ENCODE results near the gene KRTAP5-11.
"Not testable (repeated sequence)": the region's sequence is repeated elsewhere in the genome, so short reads cannot be mapped to it uniquely, and the experiment has no call there.

Gene KRTAP5-11

GRCh38 chr11:71555508-71555907, 27.2 kb downstream of the KRTAP5-11 start:
- no peak for DNase-seq (ENCODE audit: low spot score)

DNA sequence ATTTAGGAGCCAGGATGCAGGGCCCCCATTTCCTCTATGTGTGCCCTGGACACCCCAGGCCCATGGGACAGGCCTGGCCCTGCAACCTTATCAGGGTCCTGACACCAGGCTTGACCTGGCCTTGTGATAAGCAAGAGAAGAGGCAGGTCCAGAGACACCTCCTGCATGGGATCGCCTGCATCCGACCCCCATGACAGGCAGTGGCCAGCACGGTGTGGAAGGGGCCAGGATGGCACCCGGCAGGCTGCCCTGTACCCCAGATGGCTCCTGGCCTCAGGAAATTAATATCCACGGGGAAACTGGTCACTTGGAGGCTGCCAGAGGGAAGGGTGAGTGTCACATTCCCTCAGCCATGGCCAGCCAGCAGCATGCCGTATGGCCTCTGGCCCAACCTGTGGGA, 27.7 kb downstream of the KRTAP5-11 start:
- DNase-seq (ENCODE audit: low spot score), result no peak

- DNase-seq (ENCODE audit: low spot score), result no peak
Observed at GRCh38 chr11:71551711-71552110, 31.0 kb downstream of the KRTAP5-11 start.

GRCh38 chr11:71548716-71549151, 33.9 kb downstream of the KRTAP5-11 start:
- no peak for DNase-seq (ENCODE audit: low spot score)

DNA sequence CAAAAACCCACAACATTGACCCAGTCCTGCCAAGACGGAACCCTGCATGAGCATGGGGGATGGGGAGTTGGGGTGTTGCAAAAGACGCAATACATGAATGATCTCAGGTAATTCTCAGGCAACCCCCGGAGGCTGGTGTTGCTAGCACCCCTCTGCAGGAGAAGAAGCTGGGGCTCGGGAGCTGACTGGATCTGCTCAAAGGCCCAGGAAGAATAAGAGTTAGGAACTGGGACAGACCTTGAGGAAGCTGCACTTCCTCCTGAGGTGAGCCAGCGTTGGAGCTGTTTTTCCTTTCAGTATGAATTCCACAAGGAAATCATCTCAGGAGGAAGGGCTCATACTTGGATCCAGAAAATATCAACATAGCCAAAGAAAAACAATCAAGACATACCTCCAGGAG, 34.6 kb downstream of the KRTAP5-11 start, which contains the start of gene KRTAP5-9:
Gene KRTAP5-9 (plus strand): TSS at position 301 of the 400 bp plus-strand sequence. CDS start 238 bp downstream, outside the sequence.
- no peak for DNase-seq (ENCODE audit: low spot score)

- no peak for DNase-seq (ENCODE audit: low spot score)
Observed at GRCh38 chr11:71545405-71545966, 37.2 kb downstream of the KRTAP5-11 start.

DNA sequence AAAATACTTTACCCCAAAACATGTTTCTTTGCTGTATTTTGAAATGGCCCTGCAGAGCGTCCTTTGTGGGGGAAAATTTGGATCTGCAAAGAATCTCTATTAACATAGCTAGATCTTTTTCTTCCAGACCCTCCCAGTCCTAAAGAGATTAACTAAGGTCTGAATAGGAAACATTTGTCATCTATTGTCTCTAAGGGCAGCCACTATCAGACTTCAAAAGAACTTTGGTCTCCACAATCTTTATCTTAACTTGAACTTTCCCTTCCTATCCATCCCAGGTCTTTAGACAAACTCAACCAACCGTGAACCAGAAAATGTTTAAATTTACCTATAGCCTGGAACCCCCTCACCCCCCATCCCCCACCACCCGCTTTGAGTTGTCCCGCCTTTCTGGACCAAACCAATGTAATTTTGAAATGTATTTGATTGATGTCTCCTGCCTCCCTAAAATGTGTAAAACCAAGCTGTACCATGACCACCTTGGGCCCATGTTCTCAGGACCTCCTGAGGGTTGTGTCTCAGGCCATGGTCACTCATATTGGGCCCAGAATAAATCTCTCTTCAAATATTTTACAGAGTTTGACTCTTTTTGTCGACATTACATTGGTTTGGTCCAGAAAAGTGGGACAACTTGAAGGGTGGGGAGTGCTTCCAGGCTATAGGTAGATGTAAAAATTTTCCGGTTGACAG, 38.0 kb downstream of the KRTAP5-11 start:
- no peak for DNase-seq (ENCODE audit: low spot score)

- DNase-seq (ENCODE audit: low spot score), result no peak
Observed at GRCh38 chr11:71543866-71544265, 38.8 kb downstream of the KRTAP5-11 start.

DNA sequence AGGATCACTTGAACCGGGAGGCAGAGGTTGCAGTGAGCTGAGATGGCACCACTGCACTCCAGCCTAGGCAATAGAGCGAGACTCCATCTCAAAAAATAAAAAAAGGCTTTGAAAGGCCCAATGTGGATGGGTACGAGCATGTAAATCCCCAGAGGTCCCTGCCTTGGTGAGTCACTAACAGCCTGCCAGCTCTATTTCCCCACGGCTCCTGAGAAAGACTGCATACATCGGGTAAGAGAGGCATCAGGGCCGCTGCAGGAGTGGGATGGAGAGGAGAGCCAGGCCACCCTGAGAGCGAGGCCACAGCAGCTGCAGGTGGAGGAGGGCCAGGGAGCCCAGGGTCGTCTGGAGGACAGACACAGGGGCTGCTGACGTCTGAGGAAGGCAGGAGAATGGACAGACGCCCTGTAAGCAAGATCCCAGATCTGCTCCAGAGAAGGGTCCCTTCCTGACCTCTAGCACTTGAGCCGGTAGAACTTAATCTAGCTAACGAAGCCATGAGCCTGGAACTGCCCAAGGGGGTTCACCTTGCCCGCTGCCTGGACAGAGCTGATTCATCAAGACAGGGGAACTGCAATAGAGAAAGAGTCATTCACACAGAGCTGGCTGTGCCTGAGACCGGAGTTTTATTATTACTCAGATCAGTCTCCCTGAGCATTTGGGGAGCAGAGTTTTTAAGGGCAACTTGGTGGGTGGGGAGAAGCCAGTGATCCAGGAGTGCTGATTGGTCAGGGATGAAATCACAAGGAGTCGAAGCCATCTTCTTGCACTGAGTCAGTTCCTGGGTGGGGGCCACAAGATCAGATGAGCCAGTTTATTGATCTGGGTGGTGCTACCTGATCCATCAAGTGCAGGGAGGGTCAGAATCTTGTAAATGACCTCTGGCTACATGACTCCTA, 39.5 kb downstream of the KRTAP5-11 start:
- DNase-seq (ENCODE audit: low spot score), result no peak

- no peak for DNase-seq (ENCODE audit: low spot score)
Observed at GRCh38 chr11:71542382-71542781, 40.3 kb downstream of the KRTAP5-11 start.

GRCh38 chr11:71540521-71541304, 42.0 kb downstream of the KRTAP5-11 start:
- DNase-seq (ENCODE audit: low spot score), result not testable (repeated sequence)

- not testable (repeated sequence) for DNase-seq (ENCODE audit: low spot score)
Observed at GRCh38 chr11:71539971-71540370, 42.7 kb downstream of the KRTAP5-11 start.

- DNase-seq (ENCODE audit: low spot score), result no peak
Observed at GRCh38 chr11:71539017-71539416, 43.7 kb downstream of the KRTAP5-11 start.

GRCh38 chr11:71538666-71538990, 44.0 kb downstream of the KRTAP5-11 start:
- no peak for DNase-seq (ENCODE audit: low spot score)

DNA sequence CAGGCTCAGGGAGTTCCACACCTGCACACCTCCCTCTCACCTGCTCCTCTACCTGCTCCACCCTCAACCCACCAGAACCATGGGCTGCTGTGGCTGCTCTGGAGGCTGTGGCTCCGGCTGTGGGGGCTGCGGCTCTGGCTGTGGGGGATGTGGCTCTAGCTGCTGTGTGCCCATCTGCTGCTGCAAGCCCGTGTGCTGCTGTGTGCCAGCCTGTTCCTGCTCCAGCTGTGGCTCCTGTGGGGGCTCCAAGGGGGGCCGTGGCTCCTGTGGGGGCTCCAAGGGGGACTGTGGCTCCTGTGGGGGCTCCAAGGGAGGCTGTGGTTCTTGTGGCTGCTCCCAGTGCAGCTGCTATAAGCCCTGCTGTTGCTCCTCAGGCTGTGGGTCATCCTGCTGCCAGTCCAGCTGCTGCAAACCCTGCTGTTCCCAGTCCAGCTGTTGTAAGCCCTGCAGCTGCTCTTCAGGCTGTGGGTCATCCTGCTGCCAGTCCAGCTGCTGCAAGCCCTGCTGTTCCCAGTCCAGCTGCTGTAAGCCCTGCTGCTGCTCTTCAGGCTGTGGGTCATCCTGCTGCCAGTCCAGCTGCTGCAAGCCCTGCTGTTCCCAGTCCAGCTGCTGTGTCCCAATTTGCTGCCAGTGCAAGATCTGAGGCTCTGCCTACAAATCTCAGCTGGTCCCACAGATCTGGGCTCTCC, 44.6 kb downstream of the KRTAP5-11 start, which contains the start of gene KRTAP5-8:
Gene KRTAP5-8 (plus strand): TSS at position 49 of the 689 bp plus-strand sequence. CDS start 31 bp downstream, at position 80.
- DNase-seq (ENCODE audit: low spot score), result not testable (repeated sequence)

DNA sequence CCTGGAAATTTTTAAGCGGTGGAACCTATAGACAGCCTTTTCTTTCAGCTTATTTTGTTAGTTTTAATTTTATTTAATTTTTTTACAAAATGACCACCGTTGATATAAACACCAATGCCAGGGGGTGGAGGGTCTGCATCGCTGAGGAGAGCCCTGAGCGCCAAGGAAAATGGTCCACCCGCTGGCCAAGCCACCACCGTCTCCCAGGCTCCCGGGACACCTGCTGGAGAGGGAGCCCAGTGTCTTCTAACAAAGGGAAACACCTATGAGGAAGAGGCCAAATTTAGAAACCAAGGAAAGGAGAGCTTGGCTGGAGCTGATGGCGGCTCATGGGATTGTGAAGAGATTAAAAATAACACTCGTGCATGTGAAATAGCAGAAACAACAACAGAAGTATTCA, 45.1 kb downstream of the KRTAP5-11 start:
- no peak for DNase-seq (ENCODE audit: low spot score)

DNA sequence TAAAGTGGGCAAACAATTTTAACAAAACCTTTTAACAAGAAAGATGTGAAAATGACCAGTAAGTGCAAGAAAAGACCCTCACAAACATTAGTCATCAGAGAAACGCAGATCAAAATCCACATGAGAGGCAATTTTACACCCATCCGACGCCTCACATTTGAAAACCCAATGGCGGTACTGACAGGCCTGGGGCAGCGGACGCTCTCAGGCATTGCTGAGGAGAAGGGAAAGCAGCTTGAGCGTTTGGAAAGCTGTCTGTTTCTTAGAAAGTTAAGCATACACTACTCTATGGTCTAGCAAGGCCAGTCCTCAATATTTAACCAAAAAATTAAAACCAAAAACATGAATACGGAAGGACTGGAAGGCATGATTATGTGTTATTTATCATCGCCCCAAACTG, 46.9 kb downstream of the KRTAP5-11 start:
- no peak for DNase-seq (ENCODE audit: low spot score)

GRCh38 chr11:71534711-71535608, 47.7 kb downstream of the KRTAP5-11 start:
- not testable (repeated sequence) for DNase-seq (ENCODE audit: low spot score)

DNA sequence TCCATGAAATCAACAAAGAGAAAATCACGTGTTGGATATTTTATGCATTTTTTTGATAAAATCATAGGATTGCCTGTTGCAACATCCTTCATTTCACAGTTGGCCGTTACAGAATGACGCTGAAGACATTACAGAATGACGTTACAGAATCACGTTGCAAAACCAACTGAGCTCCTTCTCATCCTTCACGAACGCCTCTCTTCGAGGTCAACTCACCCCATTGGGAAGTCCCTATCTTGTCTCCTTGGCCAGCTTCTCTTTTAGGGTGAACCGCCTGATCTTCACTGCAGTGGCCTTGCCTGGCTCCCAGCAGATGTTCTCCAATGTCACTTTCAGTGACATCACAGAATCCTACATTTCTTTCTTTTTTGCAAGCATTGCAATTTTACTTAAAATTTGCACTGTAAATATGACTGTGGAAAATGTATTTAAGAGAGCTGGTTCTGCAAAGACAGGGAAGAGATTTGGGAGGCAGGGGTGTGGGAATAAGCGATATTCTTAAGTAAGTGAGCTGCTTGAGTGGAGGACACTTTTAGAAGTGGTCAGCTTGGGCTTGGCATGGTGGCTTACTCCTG, 50.6 kb downstream of the KRTAP5-11 start:
- no peak for DNase-seq (ENCODE audit: low spot score)
